HG02884 (cell line): ENCODE results near the gene PPM1B.
"Not testable (repeated sequence)": the region's sequence is repeated elsewhere in the genome, so short reads cannot be mapped to it uniquely, and the experiment has no call there.

Source experiments
- ATAC-seq: cut with Tn5 transposase; IDR thresholded peaks from one replicate; pipeline ENCODE4 v1.9.1; 2021; ENCODE audit warnings: mild to moderate bottlenecking, moderate library complexity; ENCODE audit not compliant: unreplicated experiment

The PPM1B gene

DNA sequence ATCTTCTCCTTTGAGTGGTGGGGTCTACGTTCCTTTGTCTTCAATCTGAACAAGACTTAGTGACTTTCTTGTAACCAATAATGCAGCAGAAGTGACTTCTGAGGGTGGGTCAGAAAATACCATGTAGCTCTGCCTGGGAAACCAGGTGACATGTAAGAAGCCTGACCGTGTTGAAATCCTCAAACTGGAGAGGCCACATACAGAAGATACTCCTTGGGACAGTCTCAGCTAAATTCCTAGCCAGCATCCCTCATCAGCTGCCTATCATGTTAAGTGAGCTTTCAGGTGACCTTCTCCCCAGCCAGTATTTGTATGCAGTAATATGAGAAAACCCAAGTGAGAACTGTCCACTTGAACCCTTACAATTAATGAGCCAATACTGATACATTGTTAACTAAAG lies 27.0 kb downstream of the PPM1B start:
- no peak for ATAC-seq

DNA sequence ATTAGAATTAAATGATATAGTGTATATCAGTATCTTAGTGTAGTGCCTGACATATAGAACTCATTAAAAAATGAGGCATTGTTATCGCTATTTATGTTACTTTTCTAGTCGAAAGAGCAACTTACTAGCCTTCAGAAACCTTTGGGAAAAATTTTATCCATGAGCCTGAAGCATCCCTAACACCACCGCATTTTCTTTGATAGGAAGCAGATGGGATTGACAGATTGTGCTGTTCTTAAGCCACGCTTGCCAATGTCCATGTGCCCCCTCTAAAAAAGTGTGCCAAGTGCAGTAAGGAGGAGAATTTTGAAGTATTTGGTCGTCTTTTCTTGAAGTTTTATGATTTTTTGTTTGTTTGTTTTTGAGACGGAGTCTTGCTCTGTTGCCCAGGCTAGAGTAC lies 29.1 kb downstream of the PPM1B start:
- ATAC-seq: no peak

DNA sequence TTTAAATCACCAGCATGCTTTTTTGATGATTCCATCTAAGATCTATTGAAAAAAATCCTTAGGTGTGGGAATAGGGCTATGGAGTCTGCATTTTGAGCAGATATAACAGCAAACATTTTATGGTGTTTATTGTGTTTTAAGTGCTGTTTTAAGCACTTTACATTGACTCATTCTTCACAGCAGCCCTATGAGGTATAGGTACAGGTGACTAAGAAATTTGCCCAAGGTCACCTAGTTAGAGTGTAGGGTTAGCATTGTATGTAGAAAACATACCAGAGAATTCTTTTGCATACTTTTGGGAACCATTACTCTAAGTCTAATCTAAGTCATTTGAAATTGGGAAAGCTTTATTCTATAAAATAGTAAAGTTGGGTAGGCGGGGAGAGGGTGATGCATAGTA lies 31.3 kb downstream of the PPM1B start:
- ATAC-seq: no peak

DNA sequence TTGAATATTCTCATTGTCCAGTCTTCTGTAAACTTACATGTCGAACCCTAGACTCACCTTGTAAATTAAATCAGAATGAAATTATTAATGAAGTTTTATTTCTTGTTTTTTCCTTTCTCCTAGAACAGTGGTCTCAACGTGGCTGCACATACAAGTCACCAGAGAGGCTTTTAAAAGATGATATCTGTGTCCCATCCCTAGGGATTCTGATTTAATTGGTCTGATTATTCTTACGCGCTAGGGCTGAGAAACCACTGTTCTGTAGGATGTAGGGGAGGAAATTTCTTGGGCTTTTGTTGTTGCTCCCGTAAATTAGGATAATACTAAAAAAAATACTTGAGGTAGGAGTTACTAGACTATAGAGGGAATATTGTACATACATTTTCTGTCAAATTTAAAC lies 32.1 kb downstream of the PPM1B start:
- no peak for ATAC-seq

DNA sequence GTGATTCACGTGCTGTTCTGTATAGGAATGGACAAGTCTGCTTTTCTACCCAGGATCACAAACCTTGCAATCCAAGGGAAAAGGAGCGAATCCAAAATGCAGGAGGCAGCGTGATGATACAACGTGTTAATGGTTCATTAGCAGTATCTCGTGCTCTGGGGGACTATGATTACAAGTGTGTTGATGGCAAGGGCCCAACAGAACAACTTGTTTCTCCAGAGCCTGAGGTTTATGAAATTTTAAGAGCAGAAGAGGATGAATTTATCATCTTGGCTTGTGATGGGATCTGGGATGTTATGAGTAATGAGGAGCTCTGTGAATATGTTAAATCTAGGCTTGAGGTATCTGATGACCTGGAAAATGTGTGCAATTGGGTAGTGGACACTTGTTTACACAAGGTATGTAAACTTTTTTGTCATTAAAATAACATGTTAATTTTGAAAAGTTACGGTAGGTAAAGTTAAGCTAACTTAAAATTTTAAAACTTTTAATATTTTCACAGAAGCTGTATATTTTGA lies 33.0 kb downstream of the PPM1B start:
- no peak for ATAC-seq

DNA sequence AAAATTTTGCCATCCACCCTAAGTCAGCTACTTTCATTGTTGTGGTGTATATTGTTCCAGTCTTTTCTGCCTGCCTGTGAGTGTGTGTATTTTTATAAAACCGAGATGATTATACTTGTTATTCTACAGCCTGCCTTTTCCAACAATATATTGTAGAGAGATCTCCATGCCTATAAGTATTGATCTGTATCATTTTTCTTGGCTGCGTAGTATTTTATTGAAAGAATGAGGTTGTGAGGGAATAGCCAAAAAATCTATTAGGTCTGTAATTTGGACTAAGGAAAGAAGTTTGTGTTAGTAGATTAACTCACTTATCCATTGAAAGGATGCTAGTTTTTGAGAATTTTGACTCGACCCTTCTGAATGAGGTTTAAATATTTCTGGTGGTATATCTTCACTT lies 34.9 kb downstream of the PPM1B start:
- no peak for ATAC-seq

DNA sequence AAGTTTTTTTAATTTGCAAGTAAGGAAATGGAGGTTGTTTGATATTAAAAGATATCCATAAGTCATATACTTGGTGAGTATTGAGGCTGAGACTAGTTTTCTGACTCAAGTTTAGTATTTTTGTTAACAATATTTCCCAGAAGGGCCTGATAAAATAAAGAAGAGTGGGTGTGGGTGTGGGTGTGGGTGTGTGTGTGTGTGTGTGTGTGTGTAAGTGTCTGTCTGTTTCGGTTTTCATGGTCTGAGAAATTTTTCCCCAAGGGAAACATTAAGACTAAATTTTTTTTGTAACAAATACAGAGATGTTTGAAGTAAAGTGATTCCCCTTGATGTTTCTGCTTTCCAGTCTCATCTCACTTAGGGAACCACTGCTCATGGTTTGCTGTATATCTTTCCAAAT lies 36.5 kb downstream of the PPM1B start:
- ATAC-seq: no peak

DNA sequence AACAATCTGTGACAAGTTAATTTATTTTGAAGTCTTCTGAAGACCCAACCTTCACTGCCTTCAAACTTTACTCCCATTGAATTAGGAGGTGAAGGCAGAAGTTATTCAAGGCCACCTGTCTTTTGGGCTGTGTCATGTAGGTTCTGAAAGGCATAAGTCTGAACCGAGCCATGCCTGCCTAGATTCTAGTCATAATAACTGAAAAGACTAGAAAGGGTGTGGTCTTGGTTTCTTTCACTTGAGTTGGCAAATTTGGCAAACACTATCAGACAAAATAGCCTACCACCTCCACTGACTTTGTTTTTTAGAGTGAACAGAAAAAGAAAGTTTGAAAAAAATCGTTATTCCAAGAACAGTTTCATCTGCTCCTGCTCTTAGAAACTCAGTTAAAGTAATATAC lies 38.4 kb downstream of the PPM1B start:
- ATAC-seq: no peak

DNA sequence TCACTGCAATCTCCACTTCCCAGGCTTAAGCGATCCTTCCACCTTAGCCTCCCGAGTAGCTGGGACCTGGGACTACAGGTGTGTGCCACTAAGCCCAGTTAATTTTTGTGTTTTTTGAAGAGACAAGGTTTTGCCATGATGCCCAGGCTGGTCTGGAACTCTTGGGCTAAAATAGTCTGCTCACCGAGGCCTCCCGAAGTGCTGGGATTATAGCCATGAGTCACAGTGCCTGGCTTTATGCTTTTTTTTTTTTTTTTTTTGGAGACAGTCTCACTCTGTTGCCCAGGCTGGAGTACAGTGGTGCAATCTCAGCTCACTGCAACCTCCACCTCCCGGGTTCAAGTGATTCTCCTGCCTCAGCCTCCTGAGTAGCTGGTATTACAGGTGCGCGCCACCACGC lies 39.0 kb downstream of the PPM1B start:
- not testable (repeated sequence) for ATAC-seq

DNA sequence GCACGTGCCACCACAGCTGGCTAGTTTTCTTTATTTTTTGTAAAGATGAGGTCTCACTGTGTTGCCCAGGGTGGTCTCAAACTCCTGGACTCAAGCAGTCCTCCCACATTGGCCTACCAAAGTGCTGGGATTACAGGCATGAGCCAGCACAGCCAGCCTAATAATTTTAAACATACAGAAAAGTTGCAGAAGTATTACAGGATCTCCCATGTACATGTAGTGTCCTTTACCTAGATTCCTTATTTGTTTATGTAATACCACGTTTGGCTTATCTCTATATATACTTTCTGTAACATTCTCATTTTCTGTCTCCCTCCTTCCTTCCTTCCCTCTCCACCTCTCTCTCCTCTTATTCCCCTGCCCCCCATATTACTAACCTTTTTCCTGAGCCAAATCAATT lies 41.7 kb downstream of the PPM1B start:
- ATAC-seq: no peak

DNA sequence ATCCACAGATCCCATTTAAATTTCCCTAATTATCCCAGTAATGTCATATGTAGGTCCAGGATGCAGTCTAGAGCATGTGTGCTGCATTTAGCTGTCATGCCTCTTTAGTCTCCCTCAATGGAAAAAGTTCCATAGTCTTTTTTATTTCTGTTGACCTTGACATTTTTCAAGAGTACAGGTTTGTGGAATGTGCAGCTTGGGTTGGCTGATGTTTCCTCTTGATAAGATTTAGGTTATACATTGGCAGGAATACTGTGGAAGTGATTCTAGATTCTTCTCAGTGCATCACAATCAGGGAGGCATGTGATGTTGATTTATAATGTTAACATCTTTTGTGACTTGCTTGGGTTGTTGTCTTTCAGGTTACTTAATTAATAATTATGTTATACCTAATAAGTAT lies 42.5 kb downstream of the PPM1B start:
- ATAC-seq: no peak

DNA sequence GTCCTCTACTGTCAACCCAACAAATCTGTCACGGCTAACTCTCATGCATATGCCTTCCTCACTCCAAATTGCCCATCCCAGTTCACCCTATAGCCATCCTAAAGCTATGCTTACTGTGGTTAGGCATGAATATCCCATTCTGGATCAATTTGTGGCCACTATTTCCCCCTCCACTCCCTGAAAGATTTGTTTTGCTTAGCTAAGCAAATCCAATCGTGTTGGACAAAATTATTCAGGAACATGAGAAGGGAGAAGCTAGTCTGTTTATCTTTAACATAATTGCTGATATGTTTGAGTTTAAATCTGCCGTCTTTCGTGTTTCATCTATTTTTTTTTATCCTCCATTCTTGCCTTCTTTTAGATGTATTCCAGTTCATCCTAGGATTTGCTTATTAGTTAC lies 43.6 kb downstream of the PPM1B start:
- ATAC-seq: no peak

DNA sequence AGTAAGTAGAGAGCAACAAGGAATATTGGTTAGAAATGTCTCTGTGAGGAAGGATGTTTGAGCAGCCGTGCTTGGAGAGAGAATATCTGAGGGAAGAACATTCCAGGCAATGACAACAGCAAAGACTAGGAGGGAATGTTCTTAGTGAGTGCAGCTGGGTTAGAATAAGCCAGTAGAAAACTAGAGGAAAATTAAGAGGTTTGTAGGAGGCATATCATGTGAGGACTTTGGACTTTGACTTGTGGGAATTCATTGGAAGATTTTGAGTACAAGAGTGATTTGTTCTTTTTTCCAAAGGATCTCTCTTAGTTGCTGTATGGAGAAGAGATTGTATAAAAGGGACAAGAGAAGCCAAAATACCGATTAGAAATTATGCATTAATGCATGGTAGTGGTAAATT lies 47.2 kb downstream of the PPM1B start:
- no peak for ATAC-seq

DNA sequence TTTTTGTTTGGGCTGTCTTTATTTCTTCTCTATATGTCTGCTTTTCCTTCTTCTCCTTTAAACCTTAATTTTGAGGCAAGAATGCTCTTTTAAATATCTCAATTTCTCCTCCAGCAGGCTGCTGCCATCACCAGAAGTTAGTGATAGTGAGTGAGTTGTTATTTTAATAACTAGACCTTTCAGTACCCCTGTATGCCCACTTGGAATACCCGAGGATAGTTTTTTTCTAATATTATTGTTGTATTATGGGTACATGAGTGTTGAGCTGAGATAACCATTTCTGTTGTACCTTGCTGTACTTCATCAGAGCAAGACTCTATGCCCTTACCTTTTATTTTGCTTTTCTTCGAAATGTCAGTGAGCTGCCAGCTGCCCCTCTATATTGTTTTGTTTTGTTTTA lies 50.1 kb downstream of the PPM1B start:
- ATAC-seq: no peak

DNA sequence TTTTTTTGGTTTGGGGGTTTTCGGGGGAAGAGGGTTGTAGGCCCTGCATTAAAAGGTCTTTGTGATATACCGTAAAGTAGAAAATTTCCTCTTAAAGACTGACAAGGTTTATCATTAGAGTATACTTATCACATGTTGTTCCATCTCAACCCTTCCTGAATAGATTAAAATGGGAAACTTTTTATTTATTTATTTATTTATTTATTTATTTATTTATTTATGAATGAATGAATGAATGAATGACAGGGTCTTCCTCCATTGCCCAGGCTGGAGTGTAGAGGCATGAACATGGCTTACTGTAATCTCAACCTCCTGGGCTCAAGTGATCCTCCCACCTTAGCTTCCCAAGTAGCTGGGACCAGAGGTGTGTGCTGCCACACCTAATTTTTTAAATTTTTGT lies 58.1 kb downstream of the PPM1B start:
- no peak for ATAC-seq

DNA sequence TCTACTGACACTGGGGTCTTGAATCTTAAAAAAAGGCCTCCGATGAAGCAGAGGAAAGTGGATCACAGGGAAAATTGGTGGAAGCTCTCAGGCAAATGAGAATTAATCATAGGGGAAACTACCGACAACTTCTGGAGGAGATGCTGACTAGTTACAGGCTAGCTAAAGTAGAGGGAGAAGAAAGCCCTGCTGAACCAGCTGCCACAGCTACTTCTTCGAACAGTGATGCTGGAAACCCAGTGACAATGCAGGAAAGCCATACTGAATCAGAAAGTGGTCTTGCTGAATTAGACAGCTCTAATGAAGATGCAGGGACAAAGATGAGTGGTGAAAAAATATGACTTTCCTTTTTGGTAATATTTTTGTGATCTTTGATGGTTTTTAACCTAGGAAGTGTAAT lies 61.7 kb downstream of the PPM1B start:
- ATAC-seq: no peak

DNA sequence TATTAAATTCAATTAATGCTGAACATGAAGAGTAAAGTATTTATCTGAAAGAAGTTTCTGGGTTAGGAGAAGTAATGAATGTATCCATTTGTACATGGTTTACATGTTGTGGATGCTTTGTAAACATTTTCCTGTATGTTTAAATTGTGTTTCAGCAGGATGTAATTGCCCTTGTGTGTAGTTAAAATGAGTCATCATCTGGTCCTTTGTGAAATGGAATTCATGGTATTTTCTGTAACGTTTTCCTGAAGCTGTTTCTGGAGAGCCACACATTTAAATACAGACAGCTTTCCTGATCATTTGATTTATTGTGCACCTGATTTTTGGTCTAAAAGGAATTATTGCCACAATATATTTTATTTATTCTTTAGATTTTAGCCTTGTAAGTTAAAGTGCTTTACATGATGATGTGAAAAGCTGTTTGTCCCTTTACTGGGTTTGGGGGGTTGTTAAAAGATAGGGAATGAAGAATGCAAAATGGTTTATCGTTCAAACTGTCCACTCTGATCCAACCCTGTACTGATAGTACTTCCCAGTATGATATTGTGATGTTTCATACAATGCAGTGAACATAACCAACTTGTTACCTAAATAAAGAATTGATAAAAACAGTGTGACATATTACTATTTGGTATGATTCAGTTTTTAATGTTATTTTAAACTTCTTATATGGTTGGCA lies 64.9 kb downstream of the PPM1B start:
- ATAC-seq: no peak

DNA sequence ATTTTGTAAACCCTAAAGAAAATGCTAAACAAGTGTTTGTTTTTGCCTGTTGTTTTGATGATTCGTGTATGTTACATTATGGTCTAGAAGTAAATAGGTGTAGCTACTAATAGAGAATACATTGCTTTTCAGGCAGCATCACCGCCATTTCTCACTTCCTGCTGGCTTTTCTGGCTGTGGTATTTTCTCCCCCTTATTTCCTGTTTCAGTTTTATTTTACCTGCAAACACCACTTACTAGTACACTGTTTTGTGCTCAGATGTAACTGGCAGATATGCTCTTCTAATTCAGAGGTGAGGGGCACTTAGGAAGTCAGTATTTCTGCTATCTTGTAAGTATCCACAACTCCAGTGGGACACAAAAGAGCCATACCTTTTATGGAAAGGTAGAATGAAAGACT lies 68.5 kb downstream of the PPM1B start:
- no peak for ATAC-seq

DNA sequence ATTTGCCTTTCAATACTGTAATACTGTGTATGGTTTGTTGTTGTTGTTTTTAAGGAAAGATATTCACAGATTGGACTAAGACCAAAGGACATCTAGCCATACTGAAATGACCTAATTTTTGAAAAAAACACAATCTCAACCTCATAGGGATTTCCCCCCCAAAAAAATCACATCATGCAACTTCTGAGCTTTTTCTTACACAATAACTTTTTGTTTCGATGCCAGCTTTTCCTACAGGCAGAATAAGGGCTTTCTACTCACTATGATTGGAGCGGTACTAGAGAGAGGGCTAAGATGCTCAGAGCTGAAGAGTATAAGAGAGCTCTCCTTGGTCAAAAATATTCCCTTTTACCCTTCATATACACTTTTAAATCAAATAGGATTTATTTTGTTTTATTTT lies 74.2 kb downstream of the PPM1B start:
- ATAC-seq: no peak

DNA sequence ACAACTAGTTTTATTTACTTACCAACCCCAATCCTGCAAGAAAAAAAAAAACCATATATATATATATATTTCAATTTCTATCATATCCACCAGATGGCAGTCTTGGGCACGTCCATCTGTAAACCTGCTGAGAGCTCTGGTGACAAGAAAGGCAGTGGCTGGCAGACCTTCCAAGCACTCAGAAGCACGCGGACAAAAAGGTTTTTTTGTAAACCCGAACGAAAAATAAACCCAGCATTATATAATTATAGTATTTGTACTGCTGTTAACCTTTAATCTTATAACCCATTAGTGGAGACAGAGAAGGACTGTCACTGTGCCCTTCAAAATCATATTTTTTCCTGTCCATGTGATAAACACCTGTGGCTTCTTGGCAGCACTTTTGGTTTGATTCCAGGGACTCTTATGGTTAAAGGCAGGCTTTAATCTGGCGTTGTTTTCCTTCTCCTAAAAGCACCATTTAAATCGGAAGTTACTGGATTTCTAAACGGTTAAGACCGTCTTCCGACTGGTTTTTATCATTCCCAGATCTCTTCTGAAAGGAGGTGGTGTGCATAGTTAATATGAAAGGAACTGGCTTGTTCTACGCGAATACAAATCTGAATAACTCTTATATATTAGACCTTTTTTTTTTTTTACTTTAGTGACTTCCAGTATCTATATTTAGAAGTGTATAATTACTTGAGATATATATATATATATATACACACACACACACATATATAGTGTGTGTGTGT lies 75.6 kb downstream of the PPM1B start:
- no peak for ATAC-seq

DNA sequence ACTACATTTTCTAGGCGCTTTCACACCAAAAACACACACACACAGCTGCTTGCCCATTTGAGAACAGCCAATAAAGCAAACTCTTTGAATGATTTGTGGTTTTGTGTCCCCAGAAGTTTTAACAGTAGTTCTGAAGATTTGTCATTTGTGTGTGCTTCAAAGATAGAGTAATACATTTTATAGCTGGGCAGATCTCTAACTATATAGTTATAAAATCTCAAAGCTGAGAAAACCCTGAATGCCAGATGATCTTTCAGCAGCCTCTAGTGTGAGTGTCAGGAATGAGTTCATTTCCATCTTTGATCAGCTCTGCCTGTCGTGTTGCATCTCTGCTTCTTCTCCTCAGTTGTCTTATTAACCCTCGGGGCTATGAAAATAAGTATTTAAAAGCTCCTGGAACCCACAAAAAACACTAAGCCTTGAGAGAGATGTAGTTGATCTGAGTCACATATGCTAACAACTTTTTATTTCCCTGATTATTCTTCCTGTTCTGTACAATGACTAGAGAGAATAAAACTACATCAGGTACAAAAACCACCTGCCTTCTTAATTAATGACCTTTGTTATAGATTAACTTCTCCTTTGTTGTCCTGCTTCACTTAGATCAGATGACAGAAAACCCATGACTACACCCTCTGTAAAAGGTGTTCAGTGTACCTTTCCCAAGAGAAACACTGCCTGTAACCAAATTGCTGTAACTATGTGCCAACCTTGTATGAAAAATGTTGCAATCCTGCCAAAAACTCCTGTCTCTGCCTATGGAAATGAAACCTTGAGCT lies 76.6 kb downstream of the PPM1B start:
- ATAC-seq: no peak

DNA sequence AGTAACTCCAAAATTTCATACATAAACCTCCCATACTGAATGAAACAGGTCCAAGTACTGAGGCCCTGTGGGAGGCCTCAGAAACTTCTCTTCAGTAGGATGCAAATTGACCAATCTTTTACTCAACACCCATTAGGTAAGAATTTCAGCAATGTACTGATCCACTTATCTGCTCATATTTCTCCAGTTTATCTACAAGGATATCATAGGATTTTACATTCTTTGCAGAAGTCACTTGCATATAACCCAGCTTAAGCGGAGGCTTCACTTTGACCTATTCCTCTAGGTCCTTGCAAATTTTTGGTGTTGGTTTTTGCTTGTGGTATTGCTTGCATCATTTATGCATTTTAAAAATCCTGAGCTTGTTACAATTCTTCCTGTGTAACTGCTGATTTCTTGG lies 77.8 kb downstream of the PPM1B start:
- no peak for ATAC-seq
